NCI-H2107 treated with DMSO at 0.1 percent for 48 hours (cell line): Measurements from ENCODE around the gene SAMD10.
"Not testable (repeated sequence)": the region's sequence is repeated elsewhere in the genome, so short reads cannot be mapped to it uniquely, and the experiment has no call there.

Experiments used
- DNase-seq: peaks from one replicate; lab custom pipeline; 2025; ENCODE audit not compliant: unreplicated experiment; lab: John Stamatoyannopoulos, UW

SAMD10 gene

GRCh38 chr20:63979557-63980316 is at the start of gene SAMD10:
SAMD10 (minus strand) TSS chr20:63979642; CDS start chr20:63979467, 175 bp downstream.
- peak; percentile 37 for DNase-seq

- DNase-seq, result no peak
Observed at GRCh38 chr20:64027981-64028685, 48.7 kb upstream of the SAMD10 start.

- no peak for DNase-seq
Observed at GRCh38 chr20:64025826-64026412, 46.5 kb upstream of the SAMD10 start.

DNA sequence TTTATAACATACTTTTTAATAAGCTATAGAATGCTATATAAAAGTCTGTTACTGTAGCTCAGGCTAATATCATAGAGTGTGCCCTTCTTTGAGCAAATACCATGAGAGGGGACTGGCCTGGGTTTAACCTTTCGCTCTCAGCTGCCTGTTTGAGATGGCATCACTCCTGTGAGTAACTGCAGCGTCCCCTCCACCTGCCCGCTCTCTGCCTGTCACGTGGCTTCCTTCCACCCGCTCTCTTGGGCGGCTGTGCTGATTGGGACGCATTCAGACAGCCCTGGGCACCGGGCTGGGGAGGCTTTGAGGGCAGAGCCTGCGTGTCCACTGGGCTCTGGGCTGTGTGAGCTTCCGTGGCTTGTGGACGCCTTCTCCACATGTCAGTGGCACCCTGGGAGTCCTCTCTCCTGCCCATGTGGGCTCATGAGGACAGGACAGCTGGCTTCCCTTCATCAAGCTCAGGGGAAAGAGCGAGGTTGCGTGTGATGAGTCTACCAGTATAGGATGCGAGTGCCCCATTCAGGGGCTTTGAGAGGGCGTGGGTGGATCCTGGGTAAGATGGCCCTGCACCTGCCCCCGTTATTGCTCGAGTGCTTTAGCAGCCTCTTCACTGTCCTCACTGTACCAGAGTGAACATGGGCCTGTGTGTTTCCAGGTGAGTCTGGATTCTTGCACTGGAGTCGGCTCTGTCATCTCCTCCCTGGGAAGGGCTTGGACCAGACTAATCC is 45.8 kb upstream of the SAMD10 start:
- no peak for DNase-seq

DNA sequence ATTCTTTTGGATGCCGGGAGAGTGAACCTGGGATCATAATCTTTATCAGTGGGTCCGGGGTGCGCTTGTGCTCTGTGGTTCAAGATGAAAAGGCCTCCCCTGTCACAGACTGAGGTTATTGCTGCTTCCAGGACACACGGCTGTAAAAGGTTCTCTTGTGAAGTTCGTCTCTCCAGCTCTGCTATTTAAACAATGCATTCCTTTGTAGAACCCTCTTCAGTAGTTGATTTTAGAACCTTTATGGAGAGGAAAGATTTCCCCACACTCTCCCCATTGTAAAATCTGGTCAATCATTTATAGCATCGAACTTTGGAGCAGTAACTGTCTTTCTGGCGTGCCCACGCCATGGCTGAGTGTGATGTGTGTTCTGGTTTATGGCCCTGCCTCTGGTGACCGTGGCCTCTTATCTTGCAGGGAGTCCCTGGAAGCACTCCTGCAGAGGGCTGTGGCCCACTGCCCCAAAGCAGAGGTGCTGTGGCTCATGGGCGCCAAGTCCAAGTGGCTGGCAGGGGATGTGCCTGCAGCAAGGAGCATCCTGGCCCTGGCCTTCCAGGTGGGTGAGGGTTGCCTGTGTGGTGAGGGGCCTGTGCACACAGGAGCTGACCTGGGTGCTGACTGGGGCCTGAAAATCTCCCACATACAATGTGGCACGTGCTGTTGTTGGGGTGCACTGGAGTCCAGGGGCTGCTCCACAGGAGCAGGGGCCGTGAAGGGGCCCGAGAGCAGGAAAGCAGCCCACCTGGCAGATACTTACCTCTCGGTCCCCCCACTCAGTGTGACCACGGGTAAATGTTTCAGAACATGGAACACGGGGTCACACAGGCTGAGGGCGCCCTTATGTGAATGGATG is 44.9 kb upstream of the SAMD10 start:
- DNase-seq, result no peak

DNA sequence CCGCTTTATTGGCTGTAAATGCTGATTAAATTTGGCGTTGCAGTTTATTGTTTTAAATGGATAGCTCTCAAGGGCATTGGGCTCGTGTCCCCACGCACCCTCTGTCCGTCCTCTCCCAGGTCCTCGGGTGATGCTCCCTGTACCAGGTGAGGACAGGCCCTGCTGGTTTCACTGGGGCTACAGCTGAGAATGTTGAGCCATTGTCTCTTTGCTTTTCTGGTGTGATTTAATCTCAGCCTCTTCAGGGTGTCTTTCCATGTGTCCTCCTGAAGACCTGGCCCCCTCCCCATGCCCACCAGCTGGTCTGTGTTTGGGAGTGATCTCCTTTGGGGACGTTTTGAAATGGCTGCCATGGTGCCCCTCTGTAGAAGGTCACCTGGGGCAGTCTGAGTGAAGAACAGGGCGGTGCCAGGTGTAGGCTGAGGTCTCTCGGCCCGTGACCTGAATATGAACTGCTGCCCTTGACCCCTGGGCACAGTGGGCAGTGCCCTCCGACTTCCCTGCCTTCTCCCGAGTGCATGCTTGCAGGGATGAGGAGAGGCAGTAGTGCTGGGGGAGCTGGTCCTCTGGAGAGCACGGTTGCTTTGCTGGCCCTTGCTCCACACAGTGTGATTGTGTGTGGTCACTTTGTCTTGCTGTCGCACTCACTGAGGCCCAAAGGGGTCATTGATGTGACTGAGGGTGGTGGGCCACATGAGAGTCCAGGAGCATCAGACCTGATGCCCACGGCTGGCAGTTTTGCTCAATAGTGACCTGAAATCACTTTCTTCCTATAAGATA is 44.1 kb upstream of the SAMD10 start:
- DNase-seq, result no peak

DNA sequence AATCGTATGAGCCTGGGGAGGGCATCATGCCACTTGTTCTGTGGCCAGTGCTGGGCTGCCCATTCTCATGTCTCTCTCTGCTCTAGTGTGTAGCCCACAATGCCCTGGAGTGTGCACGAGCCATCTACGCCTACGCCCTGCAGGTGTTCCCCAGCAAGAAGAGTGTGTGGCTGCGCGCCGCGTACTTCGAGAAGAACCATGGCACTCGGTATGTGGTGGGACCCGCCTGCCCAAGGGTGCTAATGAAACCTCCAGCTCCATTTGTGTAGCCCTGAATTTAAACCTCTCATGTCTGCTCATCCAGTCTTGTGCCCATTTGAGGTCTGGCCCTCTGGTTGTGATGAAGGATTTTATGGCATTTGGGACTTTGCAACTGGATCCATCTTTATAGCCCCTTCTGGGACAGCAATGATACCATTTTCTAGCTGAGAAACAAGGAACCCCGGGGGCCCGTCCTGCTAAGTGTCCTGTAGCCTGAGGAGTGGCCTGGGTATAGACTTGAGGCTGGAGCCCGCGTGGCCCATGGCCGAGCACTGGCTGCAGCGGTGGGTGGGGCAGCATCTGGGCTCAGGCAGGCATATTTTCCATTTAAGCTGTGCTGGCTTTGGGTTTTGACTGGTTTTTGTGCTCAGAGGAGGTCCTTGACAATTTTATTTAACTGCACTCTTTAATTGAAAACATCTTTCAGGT is 43.4 kb upstream of the SAMD10 start:
- no peak for DNase-seq

DNA sequence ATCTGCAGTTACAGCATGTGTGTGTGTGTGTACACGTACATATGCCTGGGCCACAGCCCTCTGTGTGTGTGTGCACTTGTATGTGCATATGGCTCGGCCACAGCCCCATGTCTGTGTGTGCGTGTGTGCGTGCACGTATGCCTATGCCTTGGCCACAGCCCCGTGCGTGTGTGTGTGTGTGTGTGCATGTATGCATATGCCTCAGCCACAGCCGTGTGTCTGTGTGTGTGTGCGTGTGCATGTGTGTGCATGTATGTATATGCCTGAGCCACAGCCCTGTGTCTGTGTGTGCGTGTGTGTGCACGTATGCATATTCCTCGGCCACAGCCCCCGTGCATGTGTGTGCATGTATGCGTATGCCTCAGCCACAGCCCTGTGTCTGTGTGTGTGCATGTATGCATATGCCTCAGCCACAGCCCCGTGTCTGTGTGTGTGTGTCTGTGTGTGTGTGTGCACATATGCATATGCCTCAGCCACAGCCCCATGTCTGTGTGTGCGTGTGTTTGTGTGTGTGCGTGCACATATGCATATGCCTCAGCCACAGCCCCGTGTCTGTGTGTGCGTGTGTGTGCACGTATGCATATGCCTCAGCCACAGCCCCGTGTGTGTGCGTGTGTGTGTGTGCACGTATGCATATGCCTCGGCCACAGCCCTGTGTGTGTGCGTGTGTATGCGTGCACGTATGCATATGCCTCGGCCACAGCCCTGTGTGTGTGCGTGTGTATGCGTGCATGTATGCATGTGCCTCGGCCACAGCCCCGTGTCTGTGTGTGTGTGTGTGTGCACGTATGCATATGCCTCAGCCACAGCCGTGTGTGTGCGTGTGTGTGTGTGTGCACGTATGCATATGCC is 41.9 kb upstream of the SAMD10 start:
- no peak for DNase-seq

DNA sequence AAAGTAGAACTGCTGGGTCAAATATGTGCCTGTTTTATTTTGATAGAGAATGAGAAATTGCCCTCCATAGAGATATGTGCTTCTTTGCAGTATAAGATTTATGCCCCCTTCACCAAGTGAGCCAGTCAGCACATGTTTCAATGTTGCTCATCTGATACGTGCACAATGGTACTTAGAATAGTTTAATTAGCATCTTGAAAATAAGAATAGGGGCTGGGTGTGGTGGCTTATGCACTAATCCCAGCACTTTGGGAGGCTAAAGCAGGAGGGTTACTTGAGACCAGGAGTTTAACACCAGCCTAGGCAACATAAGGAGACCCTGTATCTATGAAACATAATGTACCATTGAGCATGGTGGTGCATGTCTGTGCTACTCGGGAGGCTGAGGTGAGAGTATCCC is 36.2 kb upstream of the SAMD10 start:
- DNase-seq, result no peak

GRCh38 chr20:64012385-64013154 is 33.1 kb upstream of the SAMD10 start:
- not testable (repeated sequence) for DNase-seq

DNA sequence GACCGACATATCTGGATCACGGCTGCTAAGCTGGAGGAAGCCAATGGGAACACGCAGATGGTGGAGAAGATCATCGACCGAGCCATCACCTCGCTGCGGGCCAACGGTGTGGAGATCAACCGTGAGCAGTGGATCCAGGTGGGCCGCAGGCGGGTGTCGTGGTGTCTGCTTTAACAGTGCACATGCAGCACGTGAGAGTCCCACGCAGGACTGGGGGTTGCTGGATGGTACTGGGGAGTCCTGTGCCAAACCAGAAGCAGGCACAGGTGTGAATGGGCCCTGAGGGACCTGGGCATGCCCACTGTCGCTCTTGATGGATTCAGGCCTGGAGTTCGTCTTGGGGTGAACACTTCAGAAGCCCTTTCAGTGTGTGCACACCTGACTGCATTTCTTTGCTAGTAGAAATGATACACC is 31.9 kb upstream of the SAMD10 start:
- DNase-seq, result no peak

DNA sequence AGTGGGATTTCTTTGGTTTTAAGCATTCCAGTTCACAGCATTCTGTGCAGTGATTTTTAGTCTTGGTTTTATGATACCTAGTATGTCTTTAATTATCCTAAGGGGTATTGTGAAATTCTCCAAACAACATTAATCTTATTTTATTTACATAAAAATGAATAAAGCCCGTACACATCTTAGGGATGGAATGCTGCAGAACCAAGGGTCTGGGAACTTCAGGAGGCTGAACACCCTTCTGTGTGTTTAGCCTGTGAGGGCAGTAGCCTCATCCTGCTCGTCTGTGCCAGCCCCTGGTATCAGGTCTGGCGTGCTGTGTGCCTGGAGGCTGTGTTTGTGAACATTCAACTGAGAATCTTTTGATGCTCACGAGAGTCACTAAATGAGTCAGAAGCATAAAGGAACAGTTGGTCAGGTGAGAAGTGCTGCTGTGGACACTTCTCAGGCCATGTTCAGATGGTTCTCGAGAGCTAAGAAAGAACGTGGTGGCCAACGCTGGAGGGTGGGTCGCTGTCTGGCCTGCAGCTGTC is 31.3 kb upstream of the SAMD10 start:
- no peak for DNase-seq

- DNase-seq, result no peak
Observed at GRCh38 chr20:64009811-64010387, 30.5 kb upstream of the SAMD10 start.

GRCh38 chr20:64006902-64007301 is 27.5 kb upstream of the SAMD10 start:
- DNase-seq, result no peak

GRCh38 chr20:64006490-64006889 is 27.0 kb upstream of the SAMD10 start:
- no peak for DNase-seq

DNA sequence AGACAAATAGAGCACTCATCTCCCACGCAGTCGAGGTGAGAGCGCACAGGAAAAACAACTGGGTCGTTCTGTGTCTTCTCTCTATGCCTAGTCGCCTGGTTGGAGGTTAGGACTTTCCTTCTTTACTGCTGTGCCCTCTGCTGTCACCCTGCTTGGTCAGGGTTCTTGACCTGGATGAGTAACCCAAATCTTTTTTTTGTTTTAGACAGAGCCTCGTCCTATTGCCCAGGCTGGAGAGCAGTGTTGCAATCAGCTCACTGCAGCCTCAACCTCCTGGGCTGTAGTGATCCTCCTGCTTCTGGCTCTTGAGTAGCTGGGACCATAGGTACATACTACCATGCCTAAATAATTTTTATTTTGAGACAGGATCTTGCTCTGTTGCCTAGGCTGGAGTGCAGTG is 26.0 kb upstream of the SAMD10 start:
- DNase-seq, result no peak
